Transverse colon (tissue), 4 donors: ENCODE results near the gene CCDC141.

Experiments
- CTCF ChIP-seq, 5 experiments: fragments of 200-600 bp in 3 of 5; fragments of 450-650 bp in 2 of 5; sonication (generic) in 3 of 5; IDR thresholded peaks; 1 replicate in 2 of 5; 2 replicates in 3 of 5; pipeline ENCODE4 v1.5.1; 2016 to 2017; ENCODE audit warnings: antibody characterized with exemption in 5 of 5, inconsistent platforms in 3 of 5, mild to moderate bottlenecking in 2 of 5, moderate library complexity in 1 of 5
- EP300 ChIP-seq: sonication (generic); formaldehyde crosslinking; IDR thresholded peaks from one replicate; pipeline ENCODE4 v1.6.1; 2017; ENCODE audit warnings: antibody characterized with exemption, low read depth
- POLR2A ChIP-seq: fragments of 450-650 bp; IDR thresholded peaks from one replicate; pipeline ENCODE4 v1.6.1; 2016; ENCODE audit warnings: antibody characterized with exemption, mild to moderate bottlenecking, moderate library complexity
- POLR2AphosphoS5 ChIP-seq, 3 donors: sonication (generic); formaldehyde crosslinking; IDR thresholded peaks; one replicate each; pipeline ENCODE4 v1.6.1; 2016; ENCODE audit warnings: antibody characterized with exemption in 3 of 3

GRCh38 chr2:179068991-179069643 lies 19.2 kb upstream of the CCDC141 start:
- TF ChIP-seq CTCF (IDR thresholded peaks at IDR 0.05) (no peak), EP300 (no peak), POLR2A (no peak), POLR2AphosphoS5 (IDR thresholded peaks at IDR 0.05) (no peak)
